Gastroesophageal sphincter (tissue), 4 donors: ENCODE results near the gene RAD51B. TPM values are rescaled to one million over a fixed set of nuclear protein-coding genes. Genes with fewer than 3 reads are reported as not detected.

Experiments
- ATAC-seq: fragments of 150-250 bp; one replicate; pipeline ENCODE4 v1.9.1; 2016; ENCODE audit warnings: mild to moderate bottlenecking, moderate library complexity
- H3K27ac ChIP-seq, 4 donors: fragments of 200-600 bp; sonication (generic) in 3 of 4; 1 replicate in 3 of 4; 2 replicates in 1 of 4; pipeline ENCODE4 v1.5.1; 2016 to 2019
- H3K27me3 ChIP-seq: fragments of 200-600 bp; sonication (generic); one replicate; pipeline ENCODE4 v1.5.1; 2019
- H3K36me3 ChIP-seq, 2 donors: fragments of 200-600 bp; sonication (generic); one replicate each; pipeline ENCODE4 v1.5.1; 2019; ENCODE audit warnings: control low read depth in 1 of 2
- H3K4me1 ChIP-seq, 3 donors: fragments of 200-600 bp; sonication (generic); 1 replicate in 2 of 3; 2 replicates in 1 of 3; pipeline ENCODE4 v1.5.1; 2016 to 2019; ENCODE audit warnings: control low read depth in 2 of 3
- H3K4me3 ChIP-seq, 2 donors: fragments of 200-600 bp; sonication (generic); one replicate each; pipeline ENCODE4 v1.5.1; 2019; ENCODE audit warnings: mild to moderate bottlenecking in 1 of 2, moderate library complexity in 1 of 2
- H3K9me3 ChIP-seq, 3 donors: fragments of 200-600 bp; sonication (generic); one replicate each; pipeline ENCODE4 v1.5.1; 2017 to 2019; ENCODE audit warnings: control low read depth in 2 of 3
- CTCF ChIP-seq, 4 experiments: fragments of 200-600 bp in 2 of 4; fragments of 450-650 bp in 2 of 4; sonication (generic) in 1 of 4; IDR thresholded peaks; one replicate each; pipeline ENCODE4 v1.5.1; 2017 to 2019; ENCODE audit warnings: antibody characterized with exemption in 4 of 4, mild to moderate bottlenecking in 2 of 4, moderate library complexity in 2 of 4
- EP300 ChIP-seq: sonication (generic); formaldehyde crosslinking; IDR thresholded peaks from one replicate; pipeline ENCODE4 v1.6.1; 2017; ENCODE audit warnings: antibody characterized with exemption, mild to moderate bottlenecking
- POLR2A ChIP-seq, 2 donors: fragments of 450-650 bp; IDR thresholded peaks; one replicate each; pipeline ENCODE4 v1.6.1; 2017; ENCODE audit warnings: antibody characterized with exemption in 2 of 2, mild to moderate bottlenecking in 2 of 2, moderate library complexity in 1 of 2
- POLR2AphosphoS5 ChIP-seq: sonication (generic); formaldehyde crosslinking; IDR thresholded peaks from one replicate; pipeline ENCODE4 v1.6.1; 2017; ENCODE audit warnings: antibody characterized with exemption
- WGBS, 2 donors: methylation state at CpG; one replicate each; pipeline ENCODE4 v1.1.5; 2018; ENCODE audit warnings: low coverage in 1 of 2; 5-methylcytosine and 5-hydroxymethylcytosine counted together
- total RNA-seq, 4 donors: library from RNA; depleted of rRNA; stranded (reverse); fragments of >200 nt; gene quantifications; one replicate each; pipeline ENCODE4 v1.1.0, GENCODE V29; 2016

The RAD51B gene
- total RNA-seq, 4 donors from 2014 or later = 5.1 to 7.0 (median 6.0) TPM

- Histone ChIP-seq H3K9me3 (no peaks in the 10 kb centered on the region), H3K27ac (peak overlapping the region; percentile 91 to 97 (median 92)), H3K4me3 (no peak overlapping the region), H3K36me3 (no peaks in the 10 kb centered on the region), H3K27me3 (no peaks in the 10 kb centered on the region), H3K4me1 (peaks cover 36 to 100% (median 43%) of the 10 kb centered on the region in 3 donors)
- ATAC-seq = peak; percentile 84
- no CpG with 5 or more reads among the region's 14 CpGs for WGBS, 2 donors
- peak; percentile 98 for TF ChIP-seq POLR2AphosphoS5
- TF ChIP-seq CTCF (IDR thresholded peaks at IDR 0.05) = no peak
- TF ChIP-seq EP300 = peak; percentile 82
- TF ChIP-seq POLR2A (IDR thresholded peaks at IDR 0.05) = peak in 1 of 2 donors; percentile 24
Measured at GRCh38 chr14:68548194-68549076, 728.9 kb downstream of the RAD51B start.

GRCh38 chr14:68550338-68550715 lies 730.7 kb downstream of the RAD51B start:
- H3K27me3 ChIP-seq = no peaks in the 10 kb centered on the region
- peaks cover 32 to 100% (median 44%) of the 10 kb centered on the region in 3 donors for H3K4me1 ChIP-seq
- no peak for ATAC-seq
- H3K9me3 ChIP-seq = no peaks in the 10 kb centered on the region
- H3K4me3 ChIP-seq = no peak overlapping the region
- H3K27ac ChIP-seq = peak overlapping the region; percentile 89 to 92 (median 90)
- no peaks in the 10 kb centered on the region for H3K36me3 ChIP-seq
- TF ChIP-seq EP300 (peak; percentile 54), CTCF (IDR thresholded peaks at IDR 0.05) (no peak), POLR2AphosphoS5 (peak; percentile 89)
- 50 to 65% methylated on average over 4 of the region's 4 CpGs for WGBS, 2 donors

- Histone ChIP-seq H3K27ac (peak overlapping the region; percentile 89 to 92 (median 90)), H3K9me3 (no peaks in the 10 kb centered on the region), H3K4me1 (peaks cover 32 to 100% (median 49%) of the 10 kb centered on the region in 3 donors), H3K36me3 (no peaks in the 10 kb centered on the region), H3K4me3 (no peak overlapping the region), H3K27me3 (no peaks in the 10 kb centered on the region)
- no peak for ATAC-seq
- WGBS, 2 donors = 38 to 63% methylated on average over 4 to 7 of the region's 7 CpGs
- no peak for TF ChIP-seq EP300
- TF ChIP-seq POLR2A (IDR thresholded peaks at IDR 0.05) = no peak
- peak in 1 of 4 experiments; percentile 2 for TF ChIP-seq CTCF (IDR thresholded peaks at IDR 0.05)
- TF ChIP-seq POLR2AphosphoS5 = peak; percentile 66
Measured at GRCh38 chr14:68551045-68551683, 731.6 kb downstream of the RAD51B start.

- peak overlapping the region; percentile 89 to 92 (median 90) for H3K27ac ChIP-seq
- no peak for ATAC-seq
- TF ChIP-seq EP300 = no peak
- TF ChIP-seq POLR2AphosphoS5 = no peak
- no peak for TF ChIP-seq CTCF (IDR thresholded peaks at IDR 0.05)
- TF ChIP-seq POLR2A (IDR thresholded peaks at IDR 0.05) = no peak
- WGBS, 2 donors = 100% methylated on average over 1 to 5 of the region's 7 CpGs
- H3K9me3 ChIP-seq = no peaks in the 10 kb centered on the region
- no peaks in the 10 kb centered on the region for H3K36me3 ChIP-seq
- no peak overlapping the region for H3K4me3 ChIP-seq
- peaks cover 25 to 94% (median 46%) of the 10 kb centered on the region in 3 donors for H3K4me1 ChIP-seq
- no peaks in the 10 kb centered on the region for H3K27me3 ChIP-seq
Measured at GRCh38 chr14:68552075-68552474, 732.5 kb downstream of the RAD51B start.
